Measurements from ENCODE around the gene ANKLE1. TPM values are rescaled to one million over a fixed set of nuclear protein-coding genes. Genes with fewer than 3 reads are reported as not detected.

Gene ANKLE1
- total RNA-seq, 1 experiment from 2014 or later = 16.5 TPM

DNA sequence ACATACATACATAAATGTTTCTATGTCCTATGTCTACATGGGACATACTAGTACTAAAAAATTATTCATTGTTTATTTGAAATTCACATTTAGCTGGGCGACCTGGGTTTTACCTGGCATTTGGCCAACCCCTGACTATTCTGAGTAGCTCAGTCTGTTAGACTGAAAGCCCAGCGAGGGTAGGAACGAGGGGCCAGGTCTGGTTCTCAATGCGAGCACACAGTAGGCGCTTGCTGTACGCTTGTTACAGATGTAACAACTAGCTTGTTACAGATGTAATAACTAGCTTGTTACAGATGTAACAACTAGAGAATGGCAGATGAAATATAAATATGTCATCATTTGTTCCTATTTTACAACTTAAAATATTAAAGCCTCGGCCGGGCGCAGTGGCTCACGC is 53.9 kb downstream of the ANKLE1 start:
- Histone ChIP-seq H3K4ac (ENCODE audit: low read depth, low read length) (no peak overlapping the region), H3K56ac (ENCODE audit: insufficient read length, low read depth, low read length) (no peak overlapping the region), H3K79me1 (ENCODE audit: insufficient read depth, low read depth, low read length, poor library complexity, severe bottlenecking) (no peaks in the 10 kb centered on the region), H3K9me3 (ENCODE audit: control insufficient read depth, low read depth, low read length) (no peaks in the 10 kb centered on the region), H3K79me2 (ENCODE audit: insufficient read depth, low read length) (no peaks in the 10 kb centered on the region), H2AK5ac (ENCODE audit: insufficient read length, low read length) (no peak overlapping the region), H2BK15ac (ENCODE audit: low read depth, low read length) (no peak overlapping the region), H3K23me2 (ENCODE audit: insufficient read length, low read depth, low read length, poor library complexity, severe bottlenecking) (peaks cover 21% of the 10 kb centered on the region), H3T11ph (ENCODE audit: low read length) (no peak overlapping the region), H3K9ac (ENCODE audit: extremely low read depth, insufficient read length, low read length) (no peak overlapping the region), H2BK120ac (ENCODE audit: low read depth, low read length, poor library complexity, severe bottlenecking) (no peak overlapping the region), H3K14ac (ENCODE audit: insufficient read depth, low read length) (no peak overlapping the region), H2BK12ac (ENCODE audit: insufficient read length, low read depth, low read length) (no peak overlapping the region), H4K20me1 (ENCODE audit: control insufficient read depth, insufficient read depth, insufficient read length) (no peaks in the 10 kb centered on the region), H3K18ac (ENCODE audit: insufficient read length, low read depth, low read length) (no peak overlapping the region), H2AFZ (ENCODE audit: low read length) (no peak overlapping the region), H2BK20ac (ENCODE audit: low read depth, low read length, poor library complexity, severe bottlenecking) (no peak overlapping the region), H2BK5ac (ENCODE audit: insufficient read length, low read length) (no peak overlapping the region), H4K91ac (ENCODE audit: insufficient read length, low read depth, low read length) (no peak overlapping the region), H4K8ac (replicated peaks; ENCODE audit: insufficient read length, low read depth, low read length) (no peak overlapping the region), H3K4me1 (ENCODE audit: insufficient read depth, low read length) (peaks cover 2% of the 10 kb centered on the region; the same call in 1 of the 2 replicates), H3K4me2 (ENCODE audit: insufficient read depth, insufficient read length, low read length) (no peak overlapping the region), H3K23ac (ENCODE audit: insufficient read length, low read depth, low read length) (no peak overlapping the region), H4K5ac (ENCODE audit: insufficient read length, low read depth, low read length) (no peak overlapping the region), H3K27ac (ENCODE audit: insufficient read length, low read depth, low read length) (no peak overlapping the region), H3K27me3 (ENCODE audit: insufficient read depth, low read length) (no peaks in the 10 kb centered on the region)
- Mint-ChIP-seq H3K36me3 (ENCODE audit: insufficient read depth in 1 of 3, low read depth in 3 of 3) (peaks cover 9 to 31% (median 30%) of the 10 kb centered on the region in 3 experiments), H3K4me3 (peak overlapping the region; percentile 54 to 98; a peak in 4 of 5 replicates), H3K27ac (peak overlapping the region in 1 of 3 experiments; percentile 48; a peak in 1 of 7 replicates), H3K4me1 (peaks cover 21 to 47% of the 10 kb centered on the region in 2 experiments), H3K9me3 (no peaks in the 10 kb centered on the region; a peak in 1 of 5 replicates), H3K27me3 (ENCODE audit: low read depth) (peaks cover 3% of the 10 kb centered on the region)
- TF ChIP-seq, protein P1, sequence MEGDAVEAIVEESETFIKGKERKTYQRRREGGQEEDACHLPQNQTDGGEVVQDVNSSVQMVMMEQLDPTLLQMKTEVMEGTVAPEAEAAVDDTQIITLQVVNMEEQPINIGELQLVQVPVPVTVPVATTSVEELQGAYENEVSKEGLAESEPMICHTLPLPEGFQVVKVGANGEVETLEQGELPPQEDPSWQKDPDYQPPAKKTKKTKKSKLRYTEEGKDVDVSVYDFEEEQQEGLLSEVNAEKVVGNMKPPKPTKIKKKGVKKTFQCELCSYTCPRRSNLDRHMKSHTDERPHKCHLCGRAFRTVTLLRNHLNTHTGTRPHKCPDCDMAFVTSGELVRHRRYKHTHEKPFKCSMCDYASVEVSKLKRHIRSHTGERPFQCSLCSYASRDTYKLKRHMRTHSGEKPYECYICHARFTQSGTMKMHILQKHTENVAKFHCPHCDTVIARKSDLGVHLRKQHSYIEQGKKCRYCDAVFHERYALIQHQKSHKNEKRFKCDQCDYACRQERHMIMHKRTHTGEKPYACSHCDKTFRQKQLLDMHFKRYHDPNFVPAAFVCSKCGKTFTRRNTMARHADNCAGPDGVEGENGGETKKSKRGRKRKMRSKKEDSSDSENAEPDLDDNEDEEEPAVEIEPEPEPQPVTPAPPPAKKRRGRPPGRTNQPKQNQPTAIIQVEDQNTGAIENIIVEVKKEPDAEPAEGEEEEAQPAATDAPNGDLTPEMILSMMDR (conservative IDR thresholded peaks at IDR 0.05) = no peak
- no CpG with 5 or more reads among the region's 10 CpGs for WGBS (ENCODE audit: extremely low coverage, insufficient read length, low lambda C conversion rate)
- DNase-seq = no peak

Other genes with a start within 250 kb of the ANKLE1 start
- 27.8 and 29.4 TPM in 2 replicates for gene HAUS8, start 206.4 kb upstream of the ANKLE1 start, total RNA-seq (2021)
- 58.5 and 58.6 TPM in 2 replicates for gene MYO9B, start 206.1 kb upstream of the ANKLE1 start, total RNA-seq (2021)
- gene USE1, start 66.5 kb upstream of the ANKLE1 start, total RNA-seq (2021) = 14.8 and 16.2 TPM in 2 replicates
- 25.7 and 26.4 TPM in 2 replicates for gene OCEL1, start 55.7 kb upstream of the ANKLE1 start, total RNA-seq (2021)
- gene NR2F6, start 36.0 kb upstream of the ANKLE1 start, total RNA-seq (2021) = 134 and 137 TPM in 2 replicates
- gene USHBP1, start 17.2 kb upstream of the ANKLE1 start, total RNA-seq (2021) = 6.4 and 6.7 TPM in 2 replicates
- 125 and 130 TPM in 2 replicates for gene BABAM1, start 14.5 kb upstream of the ANKLE1 start, total RNA-seq (2021)
- gene ABHD8, start 21.5 kb downstream of the ANKLE1 start, total RNA-seq (2021) = 11.7 and 12.8 TPM in 2 replicates
- 84.6 and 93.6 TPM in 2 replicates for gene MRPL34, start 24.0 kb downstream of the ANKLE1 start, total RNA-seq (2021)
- 42.3 and 45.7 TPM in 2 replicates for gene DDA1, start 27.7 kb downstream of the ANKLE1 start, total RNA-seq (2021)
- gene ANO8, start 53.0 kb downstream of the ANKLE1 start, total RNA-seq (2021) = 18.9 and 21.9 TPM in 2 replicates
- gene GTPBP3, start 55.7 kb downstream of the ANKLE1 start, total RNA-seq (2021) = 62.9 and 71.3 TPM in 2 replicates
- not detected in 2 replicates for gene PLVAP, start 95.4 kb downstream of the ANKLE1 start, total RNA-seq (2021)
- 0.68 and 0.75 TPM in 2 replicates for gene CCDC194, start 112.3 kb downstream of the ANKLE1 start, total RNA-seq (2021)
- 60.7 and 63.3 TPM in 2 replicates for gene BST2, start 123.7 kb downstream of the ANKLE1 start, total RNA-seq (2021)
- gene MVB12A, start 138.1 kb downstream of the ANKLE1 start, total RNA-seq (2021) = 49.7 and 50.4 TPM in 2 replicates
- gene TMEM221, start 166.8 kb downstream of the ANKLE1 start, total RNA-seq (2021) = 1.4 TPM in 2 replicates
- not detected in 2 replicates for gene NXNL1, start 179.0 kb downstream of the ANKLE1 start, total RNA-seq (2021)
- 6.3 and 6.4 TPM in 2 replicates for gene SLC27A1, start 188.6 kb downstream of the ANKLE1 start, total RNA-seq (2021)
- gene PGLS, start 229.7 kb downstream of the ANKLE1 start, total RNA-seq (2021) = 73.1 and 76.0 TPM in 2 replicates

Measured in H9 (cell line).